Peyer's patch (tissue), 4 donors: ENCODE measurements around the gene HIVEP2.

Experiments used
- POLR2A ChIP-seq, 2 donors: fragments of 450-650 bp; IDR thresholded peaks; one replicate each; pipeline ENCODE4 v1.5.1; 2017; ENCODE audit warnings: antibody characterized with exemption in 2 of 2, mild to moderate bottlenecking in 2 of 2, moderate library complexity in 2 of 2
- TF ChIP-seq, protein P1 (sequence below), 6 experiments: fragments of 450-650 bp in 4 of 6; fragments of 200-600 bp in 2 of 6; sonication (generic) in 1 of 6; IDR thresholded peaks; one replicate each; pipeline ENCODE4 v1.5.1; 2017 to 2019; ENCODE audit warnings: antibody characterized with exemption in 6 of 6, mild to moderate bottlenecking in 3 of 6, moderate library complexity in 1 of 6

- TF ChIP-seq, protein P1, sequence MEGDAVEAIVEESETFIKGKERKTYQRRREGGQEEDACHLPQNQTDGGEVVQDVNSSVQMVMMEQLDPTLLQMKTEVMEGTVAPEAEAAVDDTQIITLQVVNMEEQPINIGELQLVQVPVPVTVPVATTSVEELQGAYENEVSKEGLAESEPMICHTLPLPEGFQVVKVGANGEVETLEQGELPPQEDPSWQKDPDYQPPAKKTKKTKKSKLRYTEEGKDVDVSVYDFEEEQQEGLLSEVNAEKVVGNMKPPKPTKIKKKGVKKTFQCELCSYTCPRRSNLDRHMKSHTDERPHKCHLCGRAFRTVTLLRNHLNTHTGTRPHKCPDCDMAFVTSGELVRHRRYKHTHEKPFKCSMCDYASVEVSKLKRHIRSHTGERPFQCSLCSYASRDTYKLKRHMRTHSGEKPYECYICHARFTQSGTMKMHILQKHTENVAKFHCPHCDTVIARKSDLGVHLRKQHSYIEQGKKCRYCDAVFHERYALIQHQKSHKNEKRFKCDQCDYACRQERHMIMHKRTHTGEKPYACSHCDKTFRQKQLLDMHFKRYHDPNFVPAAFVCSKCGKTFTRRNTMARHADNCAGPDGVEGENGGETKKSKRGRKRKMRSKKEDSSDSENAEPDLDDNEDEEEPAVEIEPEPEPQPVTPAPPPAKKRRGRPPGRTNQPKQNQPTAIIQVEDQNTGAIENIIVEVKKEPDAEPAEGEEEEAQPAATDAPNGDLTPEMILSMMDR (IDR thresholded peaks at IDR 0.05) = no peak
- no peak for TF ChIP-seq POLR2A (IDR thresholded peaks at IDR 0.05)
These were observed 53.5 kb downstream of the HIVEP2 start for GRCh38 chr6:142891454-142891853.
